Lower leg skin (tissue), 4 donors: ENCODE results near the gene CYBA. TPM values are rescaled to one million over a fixed set of nuclear protein-coding genes. Genes with fewer than 3 reads are reported as not detected.

ENCODE experiments used
- DNase-seq, 2 donors: peaks; one replicate each; pipeline ENCODE4 v3.0.0-alpha.2; 2019; ENCODE audit warnings: low spot score in 2 of 2
- H3K4me3 ChIP-seq: fragments of 200-600 bp; sonication (generic); 2 replicates; pipeline ENCODE4 v1.5.1; 2017; ENCODE audit warnings: mild to moderate bottlenecking, low read depth; ENCODE audit not compliant: poor library complexity, severe bottlenecking
- POLR2A ChIP-seq, 2 donors: fragments of 450-650 bp; IDR thresholded peaks; one replicate each; pipeline ENCODE4 v1.6.1; 2016 to 2017; ENCODE audit warnings: antibody characterized with exemption in 2 of 2, mild to moderate bottlenecking in 1 of 2, moderate library complexity in 1 of 2
- WGBS, 2 donors: methylation state at CpG; one replicate each; pipeline ENCODE4 v1.1.5; 2018; 5-methylcytosine and 5-hydroxymethylcytosine counted together
- intact Hi-C: fragments of 100-400 bp; cut with DNase I; formaldehyde crosslinking; loops from one replicate; pipeline ENCODE4 v1.15.0; 2023; ENCODE audit warnings: low total_unique reads
- total RNA-seq, 4 donors: library from RNA; depleted of rRNA; stranded (reverse); fragments of >200 nt; gene quantifications; one replicate each; pipeline ENCODE4 v1.1.0, GENCODE V29; 2016
- TF ChIP-seq, protein P1 (sequence below), 3 donors: fragments of 450-650 bp; IDR thresholded peaks; one replicate each; pipeline ENCODE4 v1.5.1; 2016; ENCODE audit warnings: antibody characterized with exemption in 3 of 3, mild to moderate bottlenecking in 3 of 3, moderate library complexity in 2 of 3

Gene CYBA
- total RNA-seq, 4 donors from 2014 or later: 30.5 to 93.2 (median 44.7) TPM

DNA sequence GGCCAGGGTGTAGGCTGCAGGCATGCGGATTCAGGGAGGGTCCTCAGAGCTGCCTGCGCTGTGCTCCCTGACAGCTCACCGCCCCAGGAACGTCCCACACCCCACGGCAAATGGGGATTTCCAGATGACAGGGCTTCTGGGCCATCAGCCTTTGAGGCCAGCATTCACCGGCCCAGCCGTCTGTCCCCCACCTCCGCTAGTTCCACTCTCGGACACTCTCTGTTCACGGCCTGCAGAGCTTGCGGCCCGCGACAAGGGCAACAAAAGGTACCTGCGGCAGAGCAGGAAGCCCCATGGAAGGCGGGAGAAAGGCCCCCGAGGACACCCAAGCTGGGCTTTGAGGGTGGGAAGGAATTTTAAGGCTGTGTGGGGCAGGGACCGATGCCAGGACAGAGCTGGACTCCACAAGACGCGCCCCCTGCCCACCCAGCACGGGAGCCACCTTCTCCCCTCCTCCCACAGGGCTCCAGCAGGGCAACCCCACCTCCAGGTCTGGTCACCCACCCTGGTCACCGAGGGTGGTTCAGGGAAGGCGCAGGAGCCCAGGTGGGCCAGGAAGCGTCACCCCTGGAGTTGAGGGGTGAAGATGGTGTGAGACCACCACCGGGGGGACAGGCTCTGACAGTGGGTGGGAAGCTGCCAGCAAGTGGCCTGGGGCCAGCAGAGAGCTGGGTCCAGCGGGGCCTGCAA lies 5.6 kb upstream of the CYBA start:
- intact Hi-C loops: no loop called here
- no peak for DNase-seq
- TF ChIP-seq, protein P1, sequence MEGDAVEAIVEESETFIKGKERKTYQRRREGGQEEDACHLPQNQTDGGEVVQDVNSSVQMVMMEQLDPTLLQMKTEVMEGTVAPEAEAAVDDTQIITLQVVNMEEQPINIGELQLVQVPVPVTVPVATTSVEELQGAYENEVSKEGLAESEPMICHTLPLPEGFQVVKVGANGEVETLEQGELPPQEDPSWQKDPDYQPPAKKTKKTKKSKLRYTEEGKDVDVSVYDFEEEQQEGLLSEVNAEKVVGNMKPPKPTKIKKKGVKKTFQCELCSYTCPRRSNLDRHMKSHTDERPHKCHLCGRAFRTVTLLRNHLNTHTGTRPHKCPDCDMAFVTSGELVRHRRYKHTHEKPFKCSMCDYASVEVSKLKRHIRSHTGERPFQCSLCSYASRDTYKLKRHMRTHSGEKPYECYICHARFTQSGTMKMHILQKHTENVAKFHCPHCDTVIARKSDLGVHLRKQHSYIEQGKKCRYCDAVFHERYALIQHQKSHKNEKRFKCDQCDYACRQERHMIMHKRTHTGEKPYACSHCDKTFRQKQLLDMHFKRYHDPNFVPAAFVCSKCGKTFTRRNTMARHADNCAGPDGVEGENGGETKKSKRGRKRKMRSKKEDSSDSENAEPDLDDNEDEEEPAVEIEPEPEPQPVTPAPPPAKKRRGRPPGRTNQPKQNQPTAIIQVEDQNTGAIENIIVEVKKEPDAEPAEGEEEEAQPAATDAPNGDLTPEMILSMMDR (IDR thresholded peaks at IDR 0.05): no peak
- TF ChIP-seq POLR2A (IDR thresholded peaks at IDR 0.05): no peak
- 83 to 84% methylated on average over 25 of the region's 25 CpGs for WGBS, 2 donors
- H3K4me3 ChIP-seq: no peak overlapping the region

DNA sequence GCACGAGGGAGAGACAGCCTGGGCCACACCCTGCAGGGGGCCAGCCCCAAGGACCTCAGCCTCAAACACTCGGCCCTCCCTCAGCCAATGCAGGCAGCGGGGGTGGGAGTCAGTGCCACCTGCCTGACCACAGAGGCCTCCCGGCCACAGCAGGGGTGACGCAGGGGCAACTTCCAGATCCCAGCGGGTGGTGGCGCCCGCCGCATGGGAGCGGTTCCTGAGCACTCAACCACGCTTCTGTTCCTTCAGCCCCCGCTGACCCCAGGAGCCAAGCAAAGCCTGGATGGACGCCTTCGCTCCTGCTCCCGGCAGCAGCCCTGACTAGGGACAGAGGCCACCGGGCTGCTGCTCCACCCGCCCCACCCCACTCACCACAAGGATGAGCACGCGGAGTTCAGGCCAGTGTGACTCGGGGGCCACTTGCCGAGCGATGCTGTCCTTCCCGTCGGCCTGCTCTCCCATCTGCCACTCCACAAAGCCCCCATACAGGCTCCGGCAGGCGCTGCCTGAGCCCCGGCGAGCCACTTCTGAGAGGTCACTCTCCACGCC lies 5.0 kb upstream of the CYBA start:
- no peak overlapping the region for H3K4me3 ChIP-seq
- 92 to 95% methylated on average over 28 to 29 of the region's 29 CpGs for WGBS, 2 donors
- intact Hi-C loops: no loop called here
- TF ChIP-seq, protein P1 (IDR thresholded peaks at IDR 0.05): no peak
- TF ChIP-seq POLR2A (IDR thresholded peaks at IDR 0.05): no peak
- no peak for DNase-seq

GRCh38 chr16:88655053-88655732 lies 4.3 kb upstream of the CYBA start:
- DNase-seq: no peak
- H3K4me3 ChIP-seq: no peak overlapping the region
- WGBS, 2 donors: 93 to 94% methylated on average over 45 to 50 of the region's 50 CpGs
- intact Hi-C loops: no loop called here
- no peak for TF ChIP-seq POLR2A (IDR thresholded peaks at IDR 0.05)
- TF ChIP-seq, protein P1 (IDR thresholded peaks at IDR 0.05): no peak

DNA sequence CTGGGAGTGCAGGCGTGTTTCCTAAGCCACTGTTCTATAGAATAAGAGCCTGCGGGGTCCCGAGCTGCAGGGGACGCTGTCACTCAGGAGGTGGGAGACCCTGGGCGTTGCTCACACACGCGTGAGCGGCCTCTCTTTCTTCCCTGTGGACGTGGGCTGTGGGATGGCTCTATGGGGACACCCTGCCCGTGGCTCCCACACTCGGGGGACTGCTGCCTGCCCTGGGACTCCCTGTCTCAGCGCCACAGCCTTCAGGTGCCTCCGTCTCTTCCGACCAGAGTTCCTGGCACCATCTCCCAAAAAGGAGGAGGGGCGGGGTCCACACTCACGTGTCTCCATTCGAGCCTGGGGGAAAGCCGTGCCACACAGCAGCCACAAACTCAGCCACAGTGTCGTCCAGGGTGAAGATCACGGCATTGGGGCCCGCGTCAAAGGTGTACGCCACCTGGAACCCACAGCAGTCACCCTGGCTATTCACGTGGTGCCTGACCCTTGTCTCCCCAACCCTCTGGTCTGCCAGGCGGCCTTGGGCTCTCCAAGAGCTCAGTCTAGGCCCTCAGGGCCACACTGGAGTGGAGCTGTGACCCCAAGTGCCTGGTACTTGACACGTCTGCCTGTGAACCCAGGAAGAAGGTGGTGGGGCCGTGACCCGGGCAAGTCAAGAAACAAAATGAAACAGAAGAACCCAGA lies 3.7 kb upstream of the CYBA start:
- intact Hi-C loops: no loop called here
- H3K4me3 ChIP-seq: no peak overlapping the region
- no peak for DNase-seq
- 89% methylated on average over 23 to 28 of the region's 28 CpGs for WGBS, 2 donors
- TF ChIP-seq POLR2A (IDR thresholded peaks at IDR 0.05): no peak
- TF ChIP-seq, protein P1 (IDR thresholded peaks at IDR 0.05): no peak

DNA sequence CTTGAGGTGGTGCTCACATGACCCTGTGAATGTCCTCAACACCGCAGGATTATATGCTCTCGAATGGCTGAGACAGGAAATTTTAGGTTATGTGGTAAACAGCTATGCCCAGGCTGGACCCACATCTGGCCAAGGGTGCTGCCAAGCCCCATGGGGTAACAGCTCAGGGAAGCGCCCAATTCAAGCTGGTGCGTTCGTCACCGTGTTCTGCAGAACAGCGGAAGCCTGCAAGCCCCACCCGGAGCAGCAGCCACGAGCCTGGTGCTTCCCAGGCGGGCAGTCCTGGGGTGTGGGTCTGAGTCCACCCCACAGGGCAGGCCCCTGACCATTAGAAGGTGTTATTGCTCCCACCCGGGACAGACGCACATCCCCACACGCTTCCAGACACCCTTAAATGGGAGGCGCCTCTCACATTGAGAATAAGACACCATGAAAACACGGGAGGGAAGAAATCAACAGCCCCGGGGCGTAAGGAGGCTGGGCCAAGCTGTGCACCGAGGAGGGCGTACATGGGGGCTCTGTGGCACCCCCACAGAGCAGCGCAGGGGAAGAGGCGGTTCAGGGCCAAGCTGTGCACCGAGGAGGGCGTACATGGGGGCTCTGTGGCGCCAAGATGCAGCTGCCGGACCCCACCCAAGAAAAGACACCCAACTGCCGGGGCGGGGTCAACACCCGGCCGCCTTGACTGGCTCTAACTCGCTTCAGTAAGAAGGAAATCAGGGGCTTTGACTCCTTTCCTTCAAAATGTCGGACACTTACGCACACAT lies 2.9 kb upstream of the CYBA start:
- intact Hi-C loops: no loop called here
- 72 to 76% methylated on average over 32 of the region's 32 CpGs for WGBS, 2 donors
- no peak for DNase-seq
- no peak overlapping the region for H3K4me3 ChIP-seq
- TF ChIP-seq, protein P1 (IDR thresholded peaks at IDR 0.05): no peak
- TF ChIP-seq POLR2A (IDR thresholded peaks at IDR 0.05): no peak
